HG03045 (cell line): ENCODE results near the gene PDE8B.

Source experiments
- ATAC-seq: cut with Tn5 transposase; IDR thresholded peaks from one replicate; pipeline ENCODE4 v1.9.1; 2021; ENCODE audit warnings: mild to moderate bottlenecking, moderate library complexity; ENCODE audit not compliant: unreplicated experiment

Gene PDE8B

DNA sequence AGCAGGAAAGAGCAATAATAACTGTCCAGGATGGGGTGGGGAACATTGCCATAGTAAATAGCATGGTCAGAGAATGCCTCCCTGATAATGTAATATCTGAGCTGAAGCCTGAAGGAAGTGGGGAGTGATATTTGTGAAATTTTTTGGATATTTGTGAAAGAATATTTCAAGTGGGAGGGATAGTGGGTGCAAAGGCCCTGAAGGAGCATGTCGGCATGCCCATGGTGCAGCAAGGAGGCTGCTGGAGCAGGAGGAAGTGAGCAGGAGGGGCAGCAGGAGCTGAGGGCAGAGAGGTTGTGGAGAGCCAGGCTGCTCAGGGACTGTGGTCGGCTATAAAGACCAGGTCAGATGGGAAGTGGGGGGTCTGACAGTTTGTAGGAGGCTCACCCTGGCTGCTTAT is 21.1 kb upstream of the PDE8B start:
- ATAC-seq = no peak

DNA sequence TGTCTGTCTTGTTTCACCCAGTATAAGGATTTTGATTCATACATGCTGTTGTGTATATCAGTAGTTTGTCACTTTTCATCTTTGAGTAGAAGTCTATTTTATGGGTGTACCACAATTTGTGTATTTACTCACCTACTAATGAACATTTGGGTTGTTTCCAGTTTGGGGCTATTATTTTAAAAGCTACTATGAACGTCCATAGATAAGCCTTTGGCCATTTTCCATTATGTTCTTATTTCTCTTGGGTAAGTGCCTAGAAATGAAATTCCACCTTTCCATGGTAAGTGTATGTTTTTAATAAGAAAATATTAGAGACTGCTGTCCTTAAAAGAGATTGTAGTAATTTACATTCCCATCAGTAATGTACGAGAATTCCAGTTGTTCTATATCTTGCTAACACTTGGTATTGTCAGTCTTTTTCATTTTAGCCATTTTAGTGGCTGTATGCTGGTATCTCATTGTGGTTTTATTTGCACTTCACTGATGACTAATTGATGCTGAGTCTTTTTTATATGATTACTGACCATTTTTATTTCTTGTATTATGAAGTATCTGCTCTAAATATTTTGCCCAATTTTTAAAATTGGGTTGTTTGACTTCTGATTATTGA is 17.9 kb upstream of the PDE8B start:
- no peak for ATAC-seq

DNA sequence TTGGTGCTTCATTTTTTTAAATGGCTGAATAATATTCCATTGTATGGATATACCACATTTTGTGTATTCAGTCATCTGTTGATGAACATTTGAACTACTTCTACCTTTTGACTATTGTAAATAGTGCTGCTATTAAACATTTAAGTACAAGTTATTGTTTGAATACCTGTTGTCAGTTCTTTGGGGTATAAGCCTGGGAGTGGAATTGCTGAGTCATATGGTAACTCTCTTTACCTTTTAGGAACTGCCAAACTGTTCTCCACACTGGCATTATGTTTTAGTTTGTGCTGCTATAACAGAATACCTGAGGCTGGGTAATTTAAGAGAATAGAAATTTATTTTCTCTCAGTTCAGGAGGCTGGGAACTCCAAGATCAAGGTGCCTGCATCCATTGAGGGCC is 15.7 kb upstream of the PDE8B start:
- ATAC-seq = no peak

DNA sequence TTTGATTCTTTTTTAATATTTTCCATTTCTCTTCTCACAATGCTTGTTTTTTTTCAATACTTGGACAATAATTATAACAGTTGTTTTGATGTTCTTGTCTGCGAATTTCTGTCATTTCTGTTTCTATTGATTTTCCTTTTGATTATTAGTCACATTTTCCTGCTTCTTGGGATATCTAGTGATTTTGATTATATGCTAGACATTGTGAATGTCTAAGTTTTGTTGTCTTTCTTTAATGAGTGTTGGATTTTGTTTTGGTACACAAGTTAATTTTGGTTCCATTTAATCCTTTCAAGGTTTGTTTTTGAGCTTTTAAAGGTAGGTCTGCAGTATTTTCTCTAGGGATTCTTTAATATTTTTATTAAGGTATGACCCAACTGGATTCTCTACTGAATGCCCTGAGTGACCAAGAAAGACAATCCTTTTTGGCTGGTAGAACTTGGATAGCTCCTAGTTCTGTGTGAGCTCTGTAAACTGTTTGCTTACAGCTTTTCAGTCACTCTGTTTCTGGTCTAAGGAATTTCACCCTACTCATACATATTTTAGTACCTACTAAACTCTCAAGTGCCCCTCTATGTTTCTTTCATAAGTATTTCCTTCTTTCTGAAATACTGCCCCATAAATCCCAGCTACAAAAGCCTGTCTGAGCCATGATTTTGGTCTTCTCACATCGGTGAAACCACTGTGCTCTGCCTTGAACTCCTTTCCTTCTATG is 12.5 kb upstream of the PDE8B start:
- ATAC-seq = no peak

DNA sequence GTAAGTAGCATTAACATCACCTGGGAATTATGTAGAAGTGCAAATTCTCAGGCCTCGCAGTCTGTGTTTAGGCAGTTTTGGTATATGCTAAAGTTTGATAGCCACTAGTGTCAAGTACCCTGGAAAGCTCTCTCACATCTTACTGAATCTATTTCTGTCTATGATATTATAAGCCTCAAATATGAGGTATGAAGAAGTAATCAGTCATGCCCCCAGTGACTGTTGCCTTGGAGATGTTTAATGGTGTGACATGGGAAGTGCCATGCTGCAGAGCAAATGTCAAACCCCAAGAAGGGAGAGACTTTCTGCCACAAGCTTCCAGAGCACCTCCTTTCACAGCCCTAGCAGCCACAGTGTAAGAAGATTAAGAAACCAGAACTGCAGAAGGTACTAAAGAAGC is 9.8 kb upstream of the PDE8B start:
- no peak for ATAC-seq

DNA sequence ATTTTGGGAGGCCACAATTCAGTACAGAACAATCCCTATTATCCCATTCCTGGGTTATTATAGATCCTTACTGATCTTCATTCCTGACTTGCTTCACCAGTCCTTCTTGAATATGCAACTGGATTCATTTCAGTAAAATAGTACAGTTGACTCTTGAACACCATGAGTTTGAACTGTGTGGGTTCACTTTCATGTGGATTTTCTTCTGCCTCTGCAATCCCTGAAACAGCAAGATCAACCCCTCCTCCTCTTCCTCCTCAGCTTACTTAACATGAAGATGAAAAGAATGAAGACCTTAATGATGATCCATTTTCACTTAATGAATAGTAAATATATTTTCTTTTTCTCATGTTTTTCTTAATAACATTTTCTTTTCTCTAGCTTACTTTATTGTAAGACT is 8.3 kb upstream of the PDE8B start:
- ATAC-seq = no peak

DNA sequence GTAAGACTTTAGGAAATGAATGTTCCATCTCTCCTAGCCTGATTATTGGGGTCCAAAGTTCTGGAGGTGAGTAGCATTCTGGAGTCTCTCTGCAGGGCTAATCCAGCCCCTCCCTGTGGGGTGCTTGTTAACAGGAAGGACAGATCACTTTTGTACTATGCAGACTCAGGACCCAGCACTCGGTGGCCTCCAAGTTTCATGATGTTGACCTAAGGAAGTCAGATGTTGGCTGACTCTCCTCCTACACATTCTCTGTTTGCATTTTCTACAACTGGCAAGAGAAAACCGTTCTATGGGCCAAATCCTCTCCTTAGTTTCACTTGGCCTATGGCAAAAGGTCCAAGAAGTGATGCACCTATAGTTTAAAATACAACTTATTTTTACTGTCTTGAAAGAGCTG is 5.5 kb upstream of the PDE8B start:
- ATAC-seq = no peak

DNA sequence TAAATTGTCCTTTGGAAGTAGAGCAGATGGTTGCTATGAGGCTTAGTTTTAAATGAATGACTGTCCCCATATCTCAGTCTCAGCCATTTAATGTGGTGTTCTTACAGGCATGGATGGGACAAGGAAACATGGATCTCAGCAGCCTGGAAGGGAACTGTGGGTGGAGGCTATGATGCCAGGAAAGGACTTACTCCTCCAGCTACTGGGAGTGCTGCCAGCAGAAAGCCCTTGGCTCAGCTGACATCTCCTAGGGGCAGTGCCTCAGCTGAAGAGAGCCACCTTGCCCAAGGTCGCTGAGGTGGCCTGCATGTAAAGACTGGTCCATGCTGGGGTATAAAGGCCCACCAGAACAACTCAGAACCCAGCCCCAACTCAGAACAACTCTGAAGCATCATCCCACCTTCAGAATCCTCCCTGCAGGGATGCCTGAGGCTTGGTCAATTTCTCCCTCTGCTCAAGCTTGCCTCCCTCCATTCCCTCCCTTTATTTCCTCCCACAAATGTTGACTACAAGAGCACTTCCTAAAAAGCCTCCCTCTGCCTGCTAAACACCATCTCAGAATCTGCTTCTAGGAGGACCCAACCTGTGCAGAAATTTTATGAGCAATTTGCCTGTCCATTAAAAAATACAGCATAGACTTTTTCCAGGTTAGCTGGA is 1.8 kb upstream of the PDE8B start:
- no peak for ATAC-seq

DNA sequence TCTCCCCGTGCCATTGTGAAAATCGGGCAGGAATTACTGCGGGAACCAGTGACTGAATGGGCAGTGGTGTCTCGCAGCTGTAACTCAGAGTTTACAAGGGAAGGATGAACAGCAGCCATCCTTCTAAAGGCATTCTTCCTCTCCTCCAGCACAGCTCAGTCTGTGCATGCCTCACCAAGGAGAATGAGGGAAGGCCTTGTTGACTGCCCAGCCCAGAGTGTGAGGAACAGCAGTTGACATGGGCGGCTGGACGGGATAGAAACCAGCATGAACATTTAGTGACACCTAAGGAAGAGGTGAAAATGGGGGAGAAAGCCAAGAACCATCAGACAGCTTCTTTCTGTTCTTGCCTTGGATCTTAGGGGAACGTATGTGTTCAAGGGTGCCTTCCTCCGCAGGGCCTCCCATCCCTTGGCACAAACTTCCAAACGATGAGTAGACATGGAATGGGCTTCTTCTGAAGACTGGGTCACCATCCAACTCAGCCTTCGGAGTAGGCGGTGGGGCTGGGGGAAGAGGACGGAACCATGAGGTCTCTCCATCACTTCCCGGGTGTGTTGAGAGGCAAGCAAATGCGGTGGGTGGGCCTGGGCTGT is 887 bp upstream of the PDE8B start:
- ATAC-seq = no peak

DNA sequence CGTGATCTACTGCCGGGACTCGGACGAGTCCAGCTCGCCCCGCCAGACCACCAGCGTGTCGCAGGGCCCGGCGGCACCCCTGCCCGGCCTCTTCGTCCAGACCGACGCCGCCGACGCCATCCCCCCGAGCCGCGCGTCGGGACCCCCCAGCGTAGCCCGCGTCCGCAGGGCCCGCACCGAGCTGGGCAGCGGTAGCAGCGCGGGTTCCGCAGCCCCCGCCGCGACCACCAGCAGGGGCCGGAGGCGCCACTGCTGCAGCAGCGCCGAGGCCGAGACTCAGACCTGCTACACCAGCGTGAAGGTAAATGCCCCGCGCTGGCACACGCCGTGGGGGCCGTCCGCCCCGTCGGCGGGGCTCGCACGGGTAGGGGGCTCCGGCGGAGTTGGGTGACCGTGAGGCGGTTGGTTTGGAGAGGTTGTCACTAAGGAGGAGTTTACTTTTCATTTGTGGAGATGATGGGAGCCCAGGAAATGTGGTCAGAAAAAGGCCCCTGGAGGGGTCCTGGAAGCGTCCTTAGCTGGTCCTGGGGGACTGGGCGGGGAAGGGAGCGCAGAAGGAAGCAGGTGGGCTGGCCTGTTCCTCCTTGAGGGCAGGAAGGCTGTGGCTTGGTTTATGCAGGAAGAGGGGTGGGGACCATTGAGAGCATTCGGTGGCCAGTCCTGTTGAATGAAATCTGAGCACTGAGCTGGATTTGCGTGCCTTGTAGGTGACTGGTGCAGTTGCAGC is 647 bp downstream of the PDE8B start:
- ATAC-seq = no peak

DNA sequence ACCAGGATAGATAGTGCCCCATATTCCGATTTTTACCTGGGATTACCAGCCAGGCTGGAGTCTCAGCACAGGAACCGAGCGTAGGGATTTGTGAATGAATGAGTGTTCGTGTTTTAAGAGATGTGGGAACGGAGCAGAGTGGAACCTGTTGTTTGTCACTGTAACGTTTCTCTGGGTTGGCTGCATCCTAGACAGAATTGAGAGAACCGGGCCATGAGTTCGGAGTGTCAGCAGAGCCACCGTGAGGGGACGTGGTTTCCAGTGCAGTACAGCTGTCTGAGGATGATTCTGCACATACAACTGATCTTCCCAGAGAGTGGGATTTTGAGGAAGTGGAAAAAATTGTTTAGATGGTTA is 1.2 kb downstream of the PDE8B start:
- no peak for ATAC-seq

DNA sequence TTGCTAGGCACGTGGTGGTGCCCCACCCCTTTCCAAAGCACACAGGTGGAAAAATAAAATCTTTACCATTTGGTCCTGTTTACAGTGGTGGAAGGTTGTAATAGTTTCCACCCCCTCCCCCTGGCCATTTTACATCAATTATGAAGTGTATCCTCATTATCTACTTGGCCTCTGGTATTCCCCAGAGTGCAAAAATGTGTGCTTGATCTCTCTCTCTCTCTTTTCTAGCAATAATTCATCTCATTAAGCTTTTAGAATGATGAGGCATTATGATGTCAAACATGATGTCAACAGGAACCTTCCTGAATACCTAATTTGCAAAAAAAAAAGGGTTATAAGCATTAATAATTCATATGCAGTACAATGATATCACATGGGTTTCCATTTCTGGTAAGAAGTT is 3.1 kb downstream of the PDE8B start:
- no peak for ATAC-seq

DNA sequence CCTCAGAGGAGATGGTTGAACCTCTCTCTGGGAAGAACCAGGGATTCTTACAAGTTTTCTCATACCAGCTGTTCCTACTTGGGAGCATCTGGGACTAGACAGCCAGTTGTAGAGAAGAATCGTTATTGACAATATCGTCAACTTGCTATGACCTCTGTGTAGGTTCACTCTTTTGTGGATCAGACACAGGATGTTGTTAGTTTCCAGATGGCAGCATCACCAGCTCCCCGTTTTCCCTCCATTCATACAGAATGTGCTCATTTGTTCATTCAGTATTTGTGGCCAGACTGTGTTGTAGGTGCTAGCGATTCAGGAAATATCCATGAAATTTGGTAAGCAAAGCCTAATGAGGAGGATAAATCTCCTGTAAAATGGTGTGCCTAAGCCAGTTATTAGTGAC is 3.7 kb downstream of the PDE8B start:
- no peak for ATAC-seq

DNA sequence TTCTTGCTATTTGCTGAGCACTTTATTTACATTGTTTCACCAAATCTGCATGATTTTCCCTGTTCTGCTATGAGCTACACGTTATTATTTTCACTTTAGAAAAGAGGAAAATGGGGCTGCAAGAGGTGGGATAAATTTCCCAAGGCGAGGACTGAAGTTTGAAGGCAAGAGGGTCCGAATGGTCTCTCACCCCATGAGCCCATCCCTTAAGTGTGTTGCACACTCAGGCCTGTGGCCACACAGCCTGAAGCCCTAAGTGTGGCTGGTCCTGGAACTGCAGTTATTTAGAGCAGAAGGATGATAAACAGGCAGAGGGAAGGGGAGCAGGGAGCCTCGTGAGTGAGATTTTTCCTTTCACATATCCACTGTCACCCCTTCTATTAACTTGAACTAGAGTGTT is 7.8 kb downstream of the PDE8B start:
- ATAC-seq = no peak

DNA sequence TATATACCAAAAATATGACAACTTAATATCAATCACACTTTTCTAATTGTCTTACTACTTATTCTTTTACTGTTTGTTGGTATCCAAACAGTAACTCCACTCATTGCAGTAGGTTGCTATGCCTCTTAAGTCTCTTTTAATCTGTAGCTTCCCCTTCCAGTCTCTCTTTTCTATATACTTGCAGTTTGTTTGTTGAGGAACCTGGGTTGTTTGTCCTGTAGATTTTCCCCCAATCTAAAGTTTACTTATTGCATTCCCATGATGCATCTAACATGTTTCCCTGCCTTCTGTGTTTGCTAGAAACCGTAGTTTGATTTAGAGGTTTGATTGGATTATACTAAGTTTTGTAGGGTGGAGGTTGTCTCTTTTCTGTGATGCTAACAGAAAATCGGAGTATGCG is 10.6 kb downstream of the PDE8B start:
- no peak for ATAC-seq

DNA sequence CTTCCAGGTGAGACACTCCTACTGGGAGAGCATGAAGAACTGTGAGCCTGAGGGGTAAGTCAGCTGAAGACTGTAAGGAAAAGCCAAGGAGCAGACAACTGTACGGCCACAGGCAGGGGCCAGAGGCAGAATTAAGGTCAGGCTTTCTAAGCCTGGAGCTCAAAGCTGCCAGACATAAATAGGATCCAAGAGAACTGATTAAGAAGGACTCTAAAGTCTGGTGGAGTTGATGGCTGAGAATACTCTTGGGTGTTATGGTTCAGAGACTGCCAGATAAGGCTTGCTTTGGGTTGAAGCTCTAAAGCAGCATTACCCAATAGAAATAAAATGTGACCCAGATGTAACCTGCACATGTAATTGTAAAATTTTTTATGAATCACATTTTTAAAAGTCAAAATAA is 12.2 kb downstream of the PDE8B start:
- no peak for ATAC-seq

DNA sequence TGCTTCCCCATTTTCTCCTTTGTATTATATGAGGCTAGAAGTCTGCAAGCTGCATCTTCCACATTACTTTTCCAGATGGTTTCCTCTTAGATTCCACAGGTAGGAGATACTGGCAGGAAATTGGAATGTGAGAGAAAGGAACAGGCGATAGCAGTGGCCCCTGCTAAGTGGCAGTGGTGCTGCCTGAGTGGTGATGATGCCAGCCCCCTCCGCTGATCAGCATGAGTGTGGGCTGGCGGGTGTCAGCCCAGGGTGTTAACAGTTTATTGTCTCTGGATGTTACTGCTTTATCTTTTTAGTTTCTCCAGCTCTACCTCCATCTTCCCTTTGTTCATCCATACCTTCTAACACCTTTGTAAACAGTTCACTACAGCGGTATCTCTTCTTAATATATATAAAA is 13.2 kb downstream of the PDE8B start:
- ATAC-seq = no peak

DNA sequence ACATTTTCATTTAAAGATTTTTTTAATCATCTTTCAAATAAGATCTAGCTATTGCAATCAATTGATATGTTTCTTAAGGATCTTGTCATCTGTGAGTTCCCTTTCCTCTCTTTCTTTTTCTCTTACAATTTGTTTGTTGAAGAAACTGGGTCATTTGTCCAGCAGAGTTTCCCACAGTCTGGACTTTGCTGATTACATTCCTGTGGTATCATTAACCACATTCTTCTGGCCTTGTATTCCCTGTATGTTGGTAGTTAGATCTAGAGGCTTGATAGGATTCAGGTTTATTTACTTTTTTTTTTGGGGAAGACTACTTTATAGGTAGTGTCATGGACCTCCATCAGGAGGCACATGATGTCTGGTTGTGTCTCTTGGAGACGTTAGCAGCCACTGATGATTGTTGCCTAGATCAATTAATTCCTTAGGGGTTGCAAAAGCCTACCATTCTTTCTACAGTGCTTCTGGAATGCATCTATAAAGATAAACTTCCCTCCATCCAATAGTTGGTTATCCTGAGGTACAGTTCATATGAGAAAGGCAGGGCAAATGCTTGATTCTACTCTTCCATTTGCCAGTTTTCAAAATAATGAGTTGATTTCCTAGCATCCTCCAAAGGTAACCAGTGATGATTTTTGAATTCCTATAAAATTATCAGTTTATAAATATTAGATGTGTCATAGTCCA is 14.3 kb downstream of the PDE8B start:
- ATAC-seq = no peak

DNA sequence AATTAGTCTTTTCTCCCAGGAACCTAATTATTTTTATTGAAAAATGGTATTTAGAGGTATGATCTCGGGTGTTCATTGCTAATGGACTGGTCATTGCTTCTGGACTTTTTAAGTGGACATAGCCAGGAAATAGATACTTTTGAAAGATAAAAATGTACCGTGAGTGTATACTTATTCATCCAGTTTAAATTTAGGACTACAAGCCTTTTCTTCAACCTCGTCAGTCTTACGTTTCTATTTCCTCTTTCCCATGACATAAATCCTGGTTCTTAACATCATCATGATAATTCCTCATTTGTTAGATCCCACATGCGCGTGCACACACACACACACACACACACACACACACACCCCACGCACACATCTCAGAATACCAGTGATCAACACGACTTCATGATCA is 15.1 kb downstream of the PDE8B start:
- ATAC-seq = no peak

DNA sequence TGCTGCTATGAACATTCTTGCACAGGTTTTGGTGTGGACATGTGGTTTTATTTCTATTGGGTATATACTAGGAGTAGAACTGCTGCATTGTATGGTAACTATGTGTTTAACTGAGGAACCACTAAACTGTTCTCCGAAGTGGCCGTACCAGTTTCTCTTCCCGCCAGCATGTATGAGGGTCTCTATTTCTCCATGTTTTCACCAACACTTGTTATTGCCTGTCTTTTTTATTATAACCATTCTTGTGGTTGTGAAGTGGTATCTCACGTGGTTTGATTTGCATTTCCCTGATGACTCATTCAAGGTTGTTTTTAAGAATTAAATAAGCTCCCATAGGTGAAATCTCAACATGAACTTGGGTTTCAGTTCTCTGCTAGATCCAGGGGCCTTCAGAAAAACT is 19.4 kb downstream of the PDE8B start:
- no peak for ATAC-seq
